Measurements from ENCODE around the gene ATP2A3. TPM values are rescaled to one million over a fixed set of nuclear protein-coding genes. Genes with fewer than 3 reads are reported as not detected.

ATP2A3 gene
- polyA plus RNA-seq, 1 donor from 2014 or later: not detected

DNA sequence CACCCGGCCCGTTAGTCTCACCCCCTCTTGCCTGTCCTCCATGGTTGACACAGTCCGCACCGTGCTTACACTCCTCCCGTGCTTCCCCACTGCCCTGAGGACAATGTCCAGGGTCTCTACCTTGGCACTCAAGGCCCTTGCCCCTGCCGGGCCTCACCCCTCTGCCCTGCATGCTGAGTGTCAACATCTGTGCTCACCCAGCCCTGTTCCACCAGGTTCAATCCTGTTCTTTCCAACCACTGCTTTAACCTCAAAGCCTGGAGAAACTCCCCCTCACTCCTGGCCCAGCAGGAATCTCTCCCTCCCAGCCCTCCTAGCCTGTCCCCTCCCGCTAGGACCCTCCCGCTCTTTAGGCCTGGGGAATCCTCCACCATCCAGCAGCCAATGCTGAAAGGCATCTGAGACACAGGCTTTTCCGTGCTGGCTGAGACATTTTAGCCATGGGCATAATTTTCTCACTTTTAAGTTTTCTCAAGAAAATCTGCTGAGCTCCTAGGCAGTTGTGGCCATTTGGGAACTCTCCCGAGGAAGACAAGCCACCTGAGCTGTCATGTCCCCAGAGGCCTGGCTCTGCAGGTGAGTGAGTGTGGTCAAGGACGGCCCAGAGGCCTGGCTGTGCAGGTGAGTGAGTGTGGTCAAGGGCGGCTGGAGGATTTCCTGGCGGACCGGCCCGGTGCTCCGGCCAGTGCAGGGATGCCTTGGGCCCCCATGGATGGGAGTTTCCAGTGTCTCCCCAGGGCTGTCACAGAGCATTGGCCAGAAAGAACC lies 37.2 kb downstream of the ATP2A3 start:
- Histone ChIP-seq H4K20me1 (ENCODE audit: insufficient read depth) (no peaks in the 10 kb centered on the region), H3K27ac (ENCODE audit: low read length) (no peak overlapping the region), H3K27me3 (ENCODE audit: insufficient read depth, low read depth, low read length) (no peaks in the 10 kb centered on the region), H3K9me2 (ENCODE audit: insufficient read depth, low read length) (no peaks in the 10 kb centered on the region), H2AFZ (ENCODE audit: low read depth, low read length) (no peak overlapping the region), H3K4me3 (ENCODE audit: low read length) (no peak overlapping the region), H3K9ac (ENCODE audit: low read length) (no peak overlapping the region), H3K79me2 (replicated peaks; ENCODE audit: insufficient read depth, low read length) (no peaks in the 10 kb centered on the region), H3F3A (ENCODE audit: insufficient read depth, low read length, poor library complexity, severe bottlenecking) (no peaks in the 10 kb centered on the region), H3K4me2 (ENCODE audit: low read length) (no peak overlapping the region), H3K36me3 (ENCODE audit: insufficient read depth, low read length) (no peaks in the 10 kb centered on the region), H3K9me3 (ENCODE audit: low read length) (no peaks in the 10 kb centered on the region)
- TF ChIP-seq SMC3 (conservative IDR thresholded peaks at IDR 0.05; ENCODE audit: poor library complexity) (no peak), POLR2AphosphoS5 (IDR thresholded peaks at IDR 0.05) (no peak), RAD21 (conservative IDR thresholded peaks at IDR 0.05) (no peak), EP300 (conservative IDR thresholded peaks at IDR 0.05; ENCODE audit: poor library complexity, severe bottlenecking) (no peak), TAF1 (IDR thresholded peaks at IDR 0.05; ENCODE audit: low read depth) (no peak), MXI1 (conservative IDR thresholded peaks at IDR 0.05; ENCODE audit: poor library complexity, severe bottlenecking) (no peak), EZH2 (IDR thresholded peaks at IDR 0.05; ENCODE audit: borderline replicate concordance, insufficient read depth, low read length, poor library complexity, severe bottlenecking) (no peak)
- TF ChIP-seq, protein P1, sequence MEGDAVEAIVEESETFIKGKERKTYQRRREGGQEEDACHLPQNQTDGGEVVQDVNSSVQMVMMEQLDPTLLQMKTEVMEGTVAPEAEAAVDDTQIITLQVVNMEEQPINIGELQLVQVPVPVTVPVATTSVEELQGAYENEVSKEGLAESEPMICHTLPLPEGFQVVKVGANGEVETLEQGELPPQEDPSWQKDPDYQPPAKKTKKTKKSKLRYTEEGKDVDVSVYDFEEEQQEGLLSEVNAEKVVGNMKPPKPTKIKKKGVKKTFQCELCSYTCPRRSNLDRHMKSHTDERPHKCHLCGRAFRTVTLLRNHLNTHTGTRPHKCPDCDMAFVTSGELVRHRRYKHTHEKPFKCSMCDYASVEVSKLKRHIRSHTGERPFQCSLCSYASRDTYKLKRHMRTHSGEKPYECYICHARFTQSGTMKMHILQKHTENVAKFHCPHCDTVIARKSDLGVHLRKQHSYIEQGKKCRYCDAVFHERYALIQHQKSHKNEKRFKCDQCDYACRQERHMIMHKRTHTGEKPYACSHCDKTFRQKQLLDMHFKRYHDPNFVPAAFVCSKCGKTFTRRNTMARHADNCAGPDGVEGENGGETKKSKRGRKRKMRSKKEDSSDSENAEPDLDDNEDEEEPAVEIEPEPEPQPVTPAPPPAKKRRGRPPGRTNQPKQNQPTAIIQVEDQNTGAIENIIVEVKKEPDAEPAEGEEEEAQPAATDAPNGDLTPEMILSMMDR (IDR thresholded peaks at IDR 0.05; ENCODE audit: poor library complexity, severe bottlenecking): no peak
- TF ChIP-seq, protein P2, sequence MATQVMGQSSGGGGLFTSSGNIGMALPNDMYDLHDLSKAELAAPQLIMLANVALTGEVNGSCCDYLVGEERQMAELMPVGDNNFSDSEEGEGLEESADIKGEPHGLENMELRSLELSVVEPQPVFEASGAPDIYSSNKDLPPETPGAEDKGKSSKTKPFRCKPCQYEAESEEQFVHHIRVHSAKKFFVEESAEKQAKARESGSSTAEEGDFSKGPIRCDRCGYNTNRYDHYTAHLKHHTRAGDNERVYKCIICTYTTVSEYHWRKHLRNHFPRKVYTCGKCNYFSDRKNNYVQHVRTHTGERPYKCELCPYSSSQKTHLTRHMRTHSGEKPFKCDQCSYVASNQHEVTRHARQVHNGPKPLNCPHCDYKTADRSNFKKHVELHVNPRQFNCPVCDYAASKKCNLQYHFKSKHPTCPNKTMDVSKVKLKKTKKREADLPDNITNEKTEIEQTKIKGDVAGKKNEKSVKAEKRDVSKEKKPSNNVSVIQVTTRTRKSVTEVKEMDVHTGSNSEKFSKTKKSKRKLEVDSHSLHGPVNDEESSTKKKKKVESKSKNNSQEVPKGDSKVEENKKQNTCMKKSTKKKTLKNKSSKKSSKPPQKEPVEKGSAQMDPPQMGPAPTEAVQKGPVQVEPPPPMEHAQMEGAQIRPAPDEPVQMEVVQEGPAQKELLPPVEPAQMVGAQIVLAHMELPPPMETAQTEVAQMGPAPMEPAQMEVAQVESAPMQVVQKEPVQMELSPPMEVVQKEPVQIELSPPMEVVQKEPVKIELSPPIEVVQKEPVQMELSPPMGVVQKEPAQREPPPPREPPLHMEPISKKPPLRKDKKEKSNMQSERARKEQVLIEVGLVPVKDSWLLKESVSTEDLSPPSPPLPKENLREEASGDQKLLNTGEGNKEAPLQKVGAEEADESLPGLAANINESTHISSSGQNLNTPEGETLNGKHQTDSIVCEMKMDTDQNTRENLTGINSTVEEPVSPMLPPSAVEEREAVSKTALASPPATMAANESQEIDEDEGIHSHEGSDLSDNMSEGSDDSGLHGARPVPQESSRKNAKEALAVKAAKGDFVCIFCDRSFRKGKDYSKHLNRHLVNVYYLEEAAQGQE (IDR thresholded peaks at IDR 0.05; ENCODE audit: borderline replicate concordance): no peak

DNA sequence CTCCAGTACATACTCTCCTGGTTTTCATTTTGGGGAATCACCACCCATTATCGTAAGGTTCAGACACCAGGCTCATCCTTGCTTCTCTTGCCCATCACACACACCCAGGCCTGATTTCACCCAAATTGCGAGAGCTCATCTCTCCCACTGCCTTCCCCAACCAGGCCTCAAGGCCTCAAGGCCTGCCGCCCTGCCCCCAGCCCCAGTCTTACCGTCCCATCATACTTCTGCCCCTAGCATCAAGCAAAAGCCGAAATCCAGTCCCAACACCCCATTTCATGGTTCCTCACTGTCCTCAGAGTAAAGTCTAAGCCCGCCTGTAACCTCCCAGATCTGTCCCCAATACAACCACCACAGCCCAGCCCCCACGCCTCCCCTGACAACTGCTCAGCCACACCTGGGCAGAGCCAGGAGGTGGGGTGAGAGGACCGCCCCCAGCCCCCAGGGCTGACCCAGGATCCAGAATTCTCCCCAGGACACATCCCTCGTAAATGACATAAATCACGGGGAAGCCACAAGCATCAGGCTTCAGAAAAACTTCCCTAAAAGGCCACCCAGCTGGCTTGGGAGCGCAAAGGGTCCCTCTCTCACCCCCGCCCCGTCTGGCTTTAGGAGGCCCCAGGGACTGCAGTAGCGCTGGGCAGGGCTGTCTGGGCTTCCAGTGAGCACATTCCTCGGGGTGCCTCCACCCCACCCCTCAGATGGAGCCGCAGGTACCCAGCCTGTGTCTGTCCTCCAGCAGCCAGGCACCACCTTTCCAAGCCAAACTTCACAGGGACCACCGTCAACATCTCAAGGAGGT lies 38.4 kb downstream of the ATP2A3 start:
- no peaks in the 10 kb centered on the region for H3K9me2 ChIP-seq (ENCODE audit: insufficient read depth, low read length)
- H3K9me3 ChIP-seq (ENCODE audit: low read length): no peaks in the 10 kb centered on the region
- H2AFZ ChIP-seq (ENCODE audit: low read depth, low read length): no peak overlapping the region
- no peak overlapping the region for H3K4me2 ChIP-seq (ENCODE audit: low read length)
- TF ChIP-seq EP300 (conservative IDR thresholded peaks at IDR 0.05; ENCODE audit: poor library complexity, severe bottlenecking) (no peak), SMC3 (conservative IDR thresholded peaks at IDR 0.05; ENCODE audit: poor library complexity) (no peak), RAD21 (conservative IDR thresholded peaks at IDR 0.05) (no peak)
- H3F3A ChIP-seq (ENCODE audit: insufficient read depth, low read length, poor library complexity, severe bottlenecking): no peaks in the 10 kb centered on the region
- no peak overlapping the region for H3K4me3 ChIP-seq (ENCODE audit: low read length)
- H3K27ac ChIP-seq (ENCODE audit: low read length): no peak overlapping the region
- H3K36me3 ChIP-seq (ENCODE audit: insufficient read depth, low read length): no peaks in the 10 kb centered on the region
- H3K27me3 ChIP-seq (ENCODE audit: insufficient read depth, low read depth, low read length): no peaks in the 10 kb centered on the region
- no peaks in the 10 kb centered on the region for H3K79me2 ChIP-seq (replicated peaks; ENCODE audit: insufficient read depth, low read length)
- H3K9ac ChIP-seq (ENCODE audit: low read length): no peak overlapping the region
- no peaks in the 10 kb centered on the region for H4K20me1 ChIP-seq (ENCODE audit: insufficient read depth)

Data from neural cell (in vitro differentiated cells).